ENCODE results near the gene TRMT5.

Gene TRMT5

DNA sequence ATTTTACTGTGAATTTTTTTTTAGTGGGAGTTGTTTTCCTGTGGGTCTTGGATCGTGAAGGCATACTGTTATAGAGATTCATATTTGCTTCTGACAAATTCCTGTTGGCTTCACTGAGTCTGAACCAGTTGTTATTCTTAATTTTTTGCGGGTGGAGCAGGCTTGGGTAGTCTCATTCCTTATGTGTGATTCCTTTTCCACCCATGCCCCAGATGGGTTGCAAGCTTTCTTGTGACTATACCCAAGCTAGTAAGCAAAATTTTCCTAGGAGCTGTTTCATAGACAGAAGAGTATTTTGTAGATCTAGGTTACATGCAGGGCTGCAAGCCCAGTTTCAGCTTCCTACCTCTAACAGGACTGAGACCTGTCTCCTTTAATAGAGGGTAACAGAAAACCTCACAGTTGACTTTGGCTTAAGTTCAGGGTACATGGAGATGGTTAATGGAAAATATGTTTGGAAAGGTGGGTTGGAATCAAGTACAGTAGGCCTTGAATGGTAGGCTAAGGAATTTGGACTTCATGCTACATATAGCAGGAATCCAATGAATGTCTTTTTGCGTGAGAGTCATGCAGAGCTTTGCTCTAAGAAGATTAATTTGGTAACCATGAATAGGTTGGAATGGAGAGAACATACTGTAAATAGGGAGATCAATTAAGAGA lies 29.0 kb downstream of the TRMT5 start:
- no peak for DNase-seq (ENCODE audit: low read depth in 1 of 2, low spot score in 1 of 2)
- TF ChIP-seq JUND (IDR thresholded peaks at IDR 0.05; ENCODE audit: low read depth), result no peak
- in situ Hi-C loops (cut with HindIII; ENCODE audit: low pct_unique_long_range_greater_than_20kb, low sequenced_read_pairs), result no loop called here

DNA sequence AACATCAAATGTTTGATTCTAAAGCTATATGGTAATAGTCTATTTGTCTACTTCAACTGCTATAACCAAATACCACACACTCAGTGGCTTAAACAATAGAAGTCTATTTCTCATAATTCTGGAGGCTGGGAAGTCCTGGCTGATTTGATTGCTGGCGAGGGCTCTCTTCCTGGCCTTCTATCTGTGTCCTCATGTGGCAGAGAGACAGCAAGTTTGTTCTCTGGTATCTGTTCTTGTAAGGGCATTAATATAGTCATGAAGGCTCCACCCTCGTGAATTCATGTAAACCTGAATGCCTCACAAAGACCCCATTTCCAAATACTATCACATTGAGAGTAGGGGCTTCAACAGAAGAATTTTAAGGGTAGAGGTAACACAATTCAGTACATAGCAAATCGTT lies 34.1 kb downstream of the TRMT5 start:
- in situ Hi-C loops (cut with HindIII; ENCODE audit: low pct_unique_long_range_greater_than_20kb, low sequenced_read_pairs), result no loop called here
- no peak for TF ChIP-seq JUND (IDR thresholded peaks at IDR 0.05; ENCODE audit: low read depth)
- no peak for DNase-seq (ENCODE audit: low read depth in 1 of 2, low spot score in 1 of 2)

DNA sequence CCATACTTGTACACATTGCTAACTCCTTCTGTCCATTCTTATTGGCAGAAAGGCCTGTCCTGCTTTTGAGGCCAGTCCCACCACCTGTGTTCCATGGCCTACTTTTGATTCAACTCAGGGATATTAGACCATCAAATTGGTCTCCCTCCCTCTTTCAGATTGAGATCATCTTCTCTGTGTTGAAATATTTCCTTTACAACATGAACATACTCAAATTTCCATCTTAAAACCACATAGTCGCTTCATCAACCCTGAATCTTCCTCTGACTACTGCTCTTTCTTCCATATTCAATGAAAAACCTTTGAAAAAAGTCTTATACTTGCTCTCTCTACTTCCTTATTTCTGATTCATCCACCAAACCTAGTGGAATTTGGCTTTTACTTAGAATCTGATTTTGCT lies 34.9 kb downstream of the TRMT5 start:
- TF ChIP-seq JUND (IDR thresholded peaks at IDR 0.05; ENCODE audit: low read depth), result no peak
- DNase-seq (ENCODE audit: low read depth in 1 of 2, low spot score in 1 of 2), result no peak
- in situ Hi-C loops (cut with HindIII; ENCODE audit: low pct_unique_long_range_greater_than_20kb, low sequenced_read_pairs), result no loop called here

DNA sequence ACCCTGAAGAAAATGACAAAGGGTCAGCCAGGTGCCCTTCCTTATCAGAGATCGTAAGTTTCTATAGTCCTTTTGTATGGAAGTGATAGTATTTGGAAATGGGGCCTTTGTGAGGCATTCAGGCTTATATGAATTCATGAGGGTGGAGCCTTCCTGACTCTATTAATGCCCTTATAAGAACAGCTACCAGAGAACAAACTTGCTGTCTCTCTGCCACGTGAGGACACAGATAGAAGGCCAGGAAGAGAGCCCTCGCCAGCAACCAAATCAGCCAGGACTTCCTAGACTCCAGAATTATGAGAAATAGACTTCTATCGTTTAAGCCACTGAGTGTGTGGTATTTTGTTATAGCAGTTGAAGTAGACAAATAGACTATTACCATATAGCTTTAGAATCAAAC lies 36.7 kb downstream of the TRMT5 start:
- in situ Hi-C loops (cut with HindIII; ENCODE audit: low pct_unique_long_range_greater_than_20kb, low sequenced_read_pairs), result no loop called here
- no peak for DNase-seq (ENCODE audit: low read depth in 1 of 2, low spot score in 1 of 2)
- TF ChIP-seq JUND (IDR thresholded peaks at IDR 0.05; ENCODE audit: low read depth), result no peak

DNA sequence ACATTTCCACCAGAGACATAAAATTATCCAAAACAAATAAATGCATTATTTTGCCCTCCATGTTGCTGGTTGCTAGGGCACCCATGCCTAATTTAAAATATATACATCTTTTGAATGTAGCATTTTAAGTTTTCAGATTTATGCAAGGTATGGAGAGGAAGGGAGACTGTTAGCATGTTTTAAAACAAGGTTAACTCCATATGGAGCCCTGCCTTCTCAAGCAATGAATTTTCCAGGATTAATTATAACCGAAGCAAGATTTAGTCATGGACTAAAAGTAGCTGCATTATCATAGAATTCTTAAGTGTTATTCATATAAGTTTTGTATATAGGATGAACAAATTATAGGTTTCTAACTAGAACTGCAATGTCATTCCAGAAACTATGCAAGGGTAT lies 37.2 kb downstream of the TRMT5 start:
- no peak for DNase-seq (ENCODE audit: low read depth in 1 of 2, low spot score in 1 of 2)
- in situ Hi-C loops (cut with HindIII; ENCODE audit: low pct_unique_long_range_greater_than_20kb, low sequenced_read_pairs), result no loop called here

DNA sequence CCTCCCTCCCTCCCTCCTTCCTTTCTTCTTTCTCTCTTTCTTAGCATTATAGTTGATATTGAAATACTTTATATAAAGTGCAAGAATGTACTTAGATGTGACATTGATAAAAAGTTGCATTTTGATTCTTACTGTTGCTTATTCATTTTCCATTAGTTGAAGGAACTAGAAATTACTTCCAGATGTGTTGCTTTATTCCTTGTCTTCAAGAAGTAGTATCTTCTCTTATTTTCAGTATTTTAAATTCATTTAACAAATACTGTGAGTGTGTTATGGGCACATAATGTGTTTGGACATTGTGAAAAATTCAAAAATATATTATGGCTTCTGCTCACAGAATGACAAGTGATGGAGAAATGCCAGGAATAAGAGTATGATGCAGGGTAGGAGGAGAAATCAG lies 45.6 kb downstream of the TRMT5 start:
- DNase-seq (ENCODE audit: low read depth in 1 of 2, low spot score in 1 of 2), result no peak
- in situ Hi-C loops (cut with HindIII; ENCODE audit: low pct_unique_long_range_greater_than_20kb, low sequenced_read_pairs), result no loop called here
- no peak for TF ChIP-seq JUND (IDR thresholded peaks at IDR 0.05; ENCODE audit: low read depth)

More for the DNA sequence above, 37.2 kb downstream of the TRMT5 start:
- TF ChIP-seq JUND (IDR thresholded peaks at IDR 0.05; ENCODE audit: low read depth), result no peak

DNA sequence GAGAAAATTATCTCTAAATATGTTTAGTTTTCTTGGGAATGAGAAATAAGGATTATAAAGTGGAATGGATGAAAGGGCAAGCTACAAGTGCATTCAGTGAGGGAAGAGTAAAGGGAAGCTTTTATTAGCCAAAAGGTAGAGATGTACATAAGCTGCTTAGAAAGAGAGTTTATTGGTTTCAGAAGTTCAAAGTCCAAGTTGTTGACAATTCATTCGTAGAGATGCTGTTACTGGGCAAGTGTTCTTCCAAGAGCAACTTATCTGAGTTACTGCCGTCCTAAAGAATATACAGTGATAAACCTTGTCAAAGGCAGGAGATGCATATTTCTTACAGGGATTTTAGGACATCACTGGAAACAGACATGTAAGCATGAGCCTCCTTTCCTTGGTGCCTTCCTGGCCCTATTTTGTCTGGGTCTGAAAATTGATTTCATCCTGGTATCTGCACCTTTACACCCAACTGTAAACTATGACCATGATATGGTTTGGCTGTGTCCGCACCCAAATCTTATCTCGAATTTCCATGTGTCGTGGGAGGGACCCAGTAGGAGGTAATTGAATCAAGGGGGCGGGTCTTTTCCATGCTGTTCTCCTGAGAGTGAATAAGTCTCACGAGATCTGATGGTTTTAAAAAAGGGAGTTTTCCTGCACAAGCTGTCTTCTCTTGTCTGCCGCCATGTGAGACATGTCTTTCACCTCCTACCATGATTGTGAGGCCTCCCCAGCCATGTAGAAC lies 46.8 kb downstream of the TRMT5 start:
- TF ChIP-seq JUND (IDR thresholded peaks at IDR 0.05; ENCODE audit: low read depth), result no peak
- in situ Hi-C loops (cut with HindIII; ENCODE audit: low pct_unique_long_range_greater_than_20kb, low sequenced_read_pairs), result no loop called here
- no peak for DNase-seq (ENCODE audit: low read depth in 1 of 2, low spot score in 1 of 2)

DNA sequence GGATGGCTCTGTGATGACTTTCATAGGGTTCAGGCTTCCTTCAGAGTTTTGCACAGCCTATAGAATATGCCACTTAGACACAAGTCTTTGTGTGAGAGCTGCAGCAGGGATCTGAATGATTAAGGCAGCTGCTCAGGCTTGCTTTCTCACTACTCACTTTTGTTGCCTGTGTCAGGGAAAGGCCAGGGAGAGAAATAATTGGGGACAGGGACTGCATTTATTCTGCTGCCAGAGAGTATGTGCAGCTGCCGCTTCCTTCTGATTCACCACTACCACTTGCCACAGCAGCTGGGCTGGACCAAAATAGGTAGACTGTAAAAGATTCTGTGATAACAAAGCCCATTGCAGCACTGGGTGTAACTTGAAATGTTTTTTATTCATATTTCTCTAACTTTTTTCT lies 49.7 kb downstream of the TRMT5 start:
- in situ Hi-C loops (cut with HindIII; ENCODE audit: low pct_unique_long_range_greater_than_20kb, low sequenced_read_pairs), result no loop called here
- TF ChIP-seq JUND (IDR thresholded peaks at IDR 0.05; ENCODE audit: low read depth), result no peak
- DNase-seq (ENCODE audit: low read depth in 1 of 2, low spot score in 1 of 2), result no peak

DNA sequence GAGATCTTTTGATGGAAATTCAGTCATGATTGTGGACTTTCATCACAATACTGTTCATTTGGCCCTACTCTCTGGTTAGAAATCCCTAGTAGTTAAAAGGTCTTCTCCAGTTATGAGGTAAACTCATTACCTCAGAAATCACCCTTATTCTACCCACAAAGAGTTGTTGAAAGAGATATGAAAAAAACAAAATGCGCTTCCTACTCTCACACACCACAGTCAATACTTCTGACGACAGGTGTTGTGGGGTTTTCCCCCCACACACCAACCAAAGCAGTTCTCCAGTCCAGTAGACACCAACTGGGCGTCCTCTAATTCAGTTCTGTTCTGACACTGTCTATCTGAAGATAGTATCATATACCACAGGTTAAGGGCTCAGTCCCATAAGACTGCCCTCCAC lies 54.9 kb downstream of the TRMT5 start:
- no peak for DNase-seq (ENCODE audit: low read depth in 1 of 2, low spot score in 1 of 2)
- in situ Hi-C loops (cut with HindIII; ENCODE audit: low pct_unique_long_range_greater_than_20kb, low sequenced_read_pairs), result no loop called here
- no peak for TF ChIP-seq JUND (IDR thresholded peaks at IDR 0.05; ENCODE audit: low read depth)

DNA sequence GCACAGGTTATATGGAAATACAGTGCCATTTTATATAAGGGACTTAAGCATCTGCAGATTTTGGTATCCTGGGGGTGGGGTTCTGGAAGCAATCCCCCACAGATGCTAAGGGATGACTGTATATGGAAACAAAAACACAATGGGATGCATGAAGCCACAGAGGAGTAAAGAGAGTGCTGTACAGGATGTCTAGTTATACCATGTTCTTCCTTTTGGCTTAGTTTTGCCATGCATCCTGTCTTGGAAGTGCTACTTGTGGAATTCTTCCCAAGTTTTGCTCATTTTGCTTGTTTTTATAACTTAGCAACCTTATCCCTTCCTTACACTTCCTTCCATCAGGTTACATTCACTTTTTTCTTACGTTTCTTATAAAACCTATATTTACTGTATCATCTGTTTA lies 55.6 kb downstream of the TRMT5 start:
- in situ Hi-C loops (cut with HindIII; ENCODE audit: low pct_unique_long_range_greater_than_20kb, low sequenced_read_pairs), result no loop called here
- no peak for TF ChIP-seq JUND (IDR thresholded peaks at IDR 0.05; ENCODE audit: low read depth)
- no peak for DNase-seq (ENCODE audit: low read depth in 1 of 2, low spot score in 1 of 2)

DNA sequence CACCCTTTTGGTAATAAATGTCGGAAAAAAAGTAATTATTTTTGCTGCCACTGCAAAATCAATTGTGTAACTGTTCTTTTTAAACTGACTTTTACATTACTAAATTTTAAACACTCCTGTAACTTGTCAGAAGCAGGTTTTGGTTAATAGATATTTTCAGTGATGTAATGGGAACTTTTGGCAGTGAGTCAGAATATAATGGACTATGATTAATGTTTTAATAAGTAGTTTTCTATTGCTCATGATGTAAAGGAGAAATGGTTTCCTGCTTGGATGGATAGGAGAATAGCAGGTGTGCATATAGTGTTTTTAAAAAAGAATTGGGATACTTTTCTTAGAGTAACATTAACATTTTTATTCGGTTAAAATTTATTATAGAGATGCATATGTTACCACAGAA lies 58.8 kb downstream of the TRMT5 start:
- no peak for TF ChIP-seq JUND (IDR thresholded peaks at IDR 0.05; ENCODE audit: low read depth)
- no peak for DNase-seq (ENCODE audit: low read depth in 1 of 2, low spot score in 1 of 2)
- in situ Hi-C loops (cut with HindIII; ENCODE audit: low pct_unique_long_range_greater_than_20kb, low sequenced_read_pairs), result no loop called here
